HCT116 (cell line): ENCODE results near the gene C7orf33.

Source experiments
- EZH2 ChIP-seq: fragments of 200-600 bp; sonication (generic); IDR thresholded peaks from 2 replicates; pipeline ENCODE4 v1.6.1; 2017; ENCODE audit warnings: antibody characterized with exemption, mixed run types
- EZH2phosphoT487 ChIP-seq: fragments of 200-600 bp; IDR thresholded peaks from 2 replicates; pipeline ENCODE4 v1.6.1; 2018; ENCODE audit warnings: antibody characterized with exemption, borderline replicate concordance
- JUND ChIP-seq: IDR thresholded peaks from 2 replicates; pipeline ENCODE4 v1.6.1; 2012
- POLR2A ChIP-seq: IDR thresholded peaks from 2 replicates; pipeline ENCODE4 v1.7.0; 2011; ENCODE audit warnings: borderline replicate concordance; ENCODE audit not compliant: insufficient read depth, insufficient read length; ENCODE audit errors: extremely low read depth
- POLR2AphosphoS5 ChIP-seq: IDR thresholded peaks from 2 replicates; pipeline ENCODE4 v1.6.1; 2011; ENCODE audit warnings: mild to moderate bottlenecking, low read depth, low read length, moderate library complexity
- RAD21 ChIP-seq: IDR thresholded peaks from 2 replicates; pipeline ENCODE4 v1.6.1; 2012; ENCODE audit warnings: low read depth, mild to moderate bottlenecking
- YY1 ChIP-seq: IDR thresholded peaks from 2 replicates; pipeline ENCODE4 v1.6.1; 2011; ENCODE audit warnings: low read length, low read depth, moderate library complexity, mild to moderate bottlenecking; ENCODE audit not compliant: insufficient replicate concordance; ENCODE audit errors: extremely low read depth
- TF ChIP-seq, protein P1 (sequence below), 3 experiments: fragments of 200-600 bp in 1 of 3; sonication (generic) in 1 of 3; IDR thresholded peaks in 2 of 3; conservative IDR thresholded peaks in 1 of 3; 2 replicates each; pipeline ENCODE4 v1.5.1; 2012 to 2017; ENCODE audit warnings: low read depth in 2 of 3, low read length in 2 of 3, antibody characterized with exemption in 1 of 3, borderline replicate concordance in 1 of 3, control low read depth in 1 of 3, mild to moderate bottlenecking in 1 of 3, mixed read lengths in 1 of 3, mixed run types in 1 of 3, moderate library complexity in 1 of 3; ENCODE audit not compliant: insufficient read depth in 1 of 3
- TF ChIP-seq, protein P2 (sequence below): IDR thresholded peaks from 2 replicates; pipeline ENCODE4 v1.6.1; 2012; ENCODE audit warnings: low read depth

DNA sequence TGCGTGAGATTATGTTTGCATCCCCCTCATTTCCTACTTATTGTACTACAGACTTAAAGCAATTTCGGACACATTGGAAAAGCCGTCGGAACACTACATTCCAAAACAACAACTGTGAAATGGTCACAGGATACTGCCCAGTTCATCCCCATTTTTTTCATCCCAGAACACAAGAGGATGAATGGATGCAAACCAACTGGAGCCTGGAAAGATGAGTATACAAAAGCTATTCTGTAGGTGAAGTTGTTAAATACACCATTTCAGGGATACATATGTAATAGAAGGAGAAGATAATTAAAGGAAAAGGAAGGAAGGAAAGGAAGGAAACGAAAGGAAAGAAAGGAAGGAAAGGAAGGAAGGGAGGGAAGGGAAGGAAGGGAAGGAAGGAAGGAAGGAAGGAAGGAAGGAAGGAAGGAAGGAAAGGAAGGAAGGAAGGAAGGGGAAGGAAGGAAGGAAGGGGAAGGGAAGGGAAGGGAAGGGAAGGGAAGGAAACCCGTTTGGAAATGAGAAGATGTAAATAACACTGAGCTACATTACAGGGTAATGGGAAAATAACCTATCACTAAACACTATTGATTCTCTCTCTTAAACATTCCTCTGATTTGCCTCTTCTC lies 48.6 kb upstream of the C7orf33 start:
- TF ChIP-seq, protein P1, sequence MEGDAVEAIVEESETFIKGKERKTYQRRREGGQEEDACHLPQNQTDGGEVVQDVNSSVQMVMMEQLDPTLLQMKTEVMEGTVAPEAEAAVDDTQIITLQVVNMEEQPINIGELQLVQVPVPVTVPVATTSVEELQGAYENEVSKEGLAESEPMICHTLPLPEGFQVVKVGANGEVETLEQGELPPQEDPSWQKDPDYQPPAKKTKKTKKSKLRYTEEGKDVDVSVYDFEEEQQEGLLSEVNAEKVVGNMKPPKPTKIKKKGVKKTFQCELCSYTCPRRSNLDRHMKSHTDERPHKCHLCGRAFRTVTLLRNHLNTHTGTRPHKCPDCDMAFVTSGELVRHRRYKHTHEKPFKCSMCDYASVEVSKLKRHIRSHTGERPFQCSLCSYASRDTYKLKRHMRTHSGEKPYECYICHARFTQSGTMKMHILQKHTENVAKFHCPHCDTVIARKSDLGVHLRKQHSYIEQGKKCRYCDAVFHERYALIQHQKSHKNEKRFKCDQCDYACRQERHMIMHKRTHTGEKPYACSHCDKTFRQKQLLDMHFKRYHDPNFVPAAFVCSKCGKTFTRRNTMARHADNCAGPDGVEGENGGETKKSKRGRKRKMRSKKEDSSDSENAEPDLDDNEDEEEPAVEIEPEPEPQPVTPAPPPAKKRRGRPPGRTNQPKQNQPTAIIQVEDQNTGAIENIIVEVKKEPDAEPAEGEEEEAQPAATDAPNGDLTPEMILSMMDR (IDR thresholded peaks at IDR 0.05 in 2 of 3, conservative IDR thresholded peaks at IDR 0.05 in 1 of 3; ENCODE audit: borderline replicate concordance in 1 of 3, insufficient read depth in 1 of 3, low read depth in 2 of 3, low read length in 2 of 3) = no peak
- no peak for TF ChIP-seq YY1
- no peak for TF ChIP-seq JUND
- TF ChIP-seq EZH2phosphoT487 = no peak
- TF ChIP-seq EZH2 = no peak
- no peak for TF ChIP-seq POLR2AphosphoS5
- TF ChIP-seq, protein P2, sequence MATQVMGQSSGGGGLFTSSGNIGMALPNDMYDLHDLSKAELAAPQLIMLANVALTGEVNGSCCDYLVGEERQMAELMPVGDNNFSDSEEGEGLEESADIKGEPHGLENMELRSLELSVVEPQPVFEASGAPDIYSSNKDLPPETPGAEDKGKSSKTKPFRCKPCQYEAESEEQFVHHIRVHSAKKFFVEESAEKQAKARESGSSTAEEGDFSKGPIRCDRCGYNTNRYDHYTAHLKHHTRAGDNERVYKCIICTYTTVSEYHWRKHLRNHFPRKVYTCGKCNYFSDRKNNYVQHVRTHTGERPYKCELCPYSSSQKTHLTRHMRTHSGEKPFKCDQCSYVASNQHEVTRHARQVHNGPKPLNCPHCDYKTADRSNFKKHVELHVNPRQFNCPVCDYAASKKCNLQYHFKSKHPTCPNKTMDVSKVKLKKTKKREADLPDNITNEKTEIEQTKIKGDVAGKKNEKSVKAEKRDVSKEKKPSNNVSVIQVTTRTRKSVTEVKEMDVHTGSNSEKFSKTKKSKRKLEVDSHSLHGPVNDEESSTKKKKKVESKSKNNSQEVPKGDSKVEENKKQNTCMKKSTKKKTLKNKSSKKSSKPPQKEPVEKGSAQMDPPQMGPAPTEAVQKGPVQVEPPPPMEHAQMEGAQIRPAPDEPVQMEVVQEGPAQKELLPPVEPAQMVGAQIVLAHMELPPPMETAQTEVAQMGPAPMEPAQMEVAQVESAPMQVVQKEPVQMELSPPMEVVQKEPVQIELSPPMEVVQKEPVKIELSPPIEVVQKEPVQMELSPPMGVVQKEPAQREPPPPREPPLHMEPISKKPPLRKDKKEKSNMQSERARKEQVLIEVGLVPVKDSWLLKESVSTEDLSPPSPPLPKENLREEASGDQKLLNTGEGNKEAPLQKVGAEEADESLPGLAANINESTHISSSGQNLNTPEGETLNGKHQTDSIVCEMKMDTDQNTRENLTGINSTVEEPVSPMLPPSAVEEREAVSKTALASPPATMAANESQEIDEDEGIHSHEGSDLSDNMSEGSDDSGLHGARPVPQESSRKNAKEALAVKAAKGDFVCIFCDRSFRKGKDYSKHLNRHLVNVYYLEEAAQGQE = no peak
- no peak for TF ChIP-seq POLR2A
- TF ChIP-seq RAD21 = no peak
